ENCODE measurements around the gene TPRX1. TPM values are rescaled to one million over a fixed set of nuclear protein-coding genes. Genes with fewer than 3 reads are reported as not detected.

The TPRX1 gene
- total and polyA plus RNA-seq, 2 of the 4 experiments (the other 2 are of a cell fraction), result not detected

DNA sequence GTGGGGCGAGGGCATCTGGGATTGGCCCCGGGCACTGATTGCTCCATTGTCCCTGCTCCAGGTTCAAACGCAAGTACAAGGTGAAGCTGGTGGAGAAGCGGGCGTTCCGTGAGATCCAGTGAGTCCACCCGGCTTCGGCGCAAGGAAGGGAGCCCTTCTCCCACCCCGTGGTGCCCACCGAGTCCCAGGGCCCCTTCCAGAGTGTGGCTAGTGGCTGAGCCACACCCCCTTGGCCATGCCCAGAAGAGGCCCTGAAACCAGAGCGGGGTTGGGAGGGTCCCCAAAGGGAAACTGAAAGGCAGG lies 47.8 kb downstream of the TPRX1 start:
- Histone ChIP-seq H4K91ac (ENCODE audit: insufficient read depth, low read depth, low read length) (no peak overlapping the region), H3K4me3 (ENCODE audit: insufficient read depth, low read depth, low read length) (no peak overlapping the region), H3K14ac (replicated peaks; ENCODE audit: low read depth, low read length) (no peak overlapping the region), H3K27ac (ENCODE audit: insufficient read depth, low read length) (no peak overlapping the region), H3K18ac (ENCODE audit: low read depth, low read length) (no peak overlapping the region), H3K9ac (ENCODE audit: low read depth, low read length) (no peak overlapping the region), H3K4me1 (ENCODE audit: control insufficient read depth, insufficient read depth, low read length) (no peaks in the 10 kb centered on the region), H3K36me3 (ENCODE audit: control insufficient read depth, insufficient read depth, low read length) (peaks cover 67% of the 10 kb centered on the region), H3K9me3 (ENCODE audit: control insufficient read depth, insufficient read depth, low read length) (no peaks in the 10 kb centered on the region), H2AK9ac (replicated peaks; ENCODE audit: low read depth, low read length, poor library complexity) (no peak overlapping the region), H2BK15ac (ENCODE audit: low read depth, low read length) (no peak overlapping the region), H3K79me1 (ENCODE audit: low read depth in 1 of 2, low read length in 2 of 2) (peaks cover 0 to under 1% of the 10 kb centered on the region in 2 experiments; a peak in 1 of 4 replicates), H4K5ac (ENCODE audit: low read depth, low read length) (no peak overlapping the region), H2BK5ac (ENCODE audit: low read depth, low read length, poor library complexity, severe bottlenecking) (no peak overlapping the region), H2BK120ac (ENCODE audit: low read depth, low read length) (no peak overlapping the region), H2AK5ac (ENCODE audit: low read depth, low read length) (no peak overlapping the region), H3K4ac (ENCODE audit: low read depth, low read length) (no peak overlapping the region), H4K8ac (ENCODE audit: low read depth in 2 of 2, low read length in 2 of 2) (no peak overlapping the region), H3K23ac (ENCODE audit: low read depth, low read length) (no peak overlapping the region), H3K4me2 (ENCODE audit: low read depth, low read length) (no peak overlapping the region), H3K27me3 (ENCODE audit: control insufficient read depth, insufficient read depth, low read length) (no peaks in the 10 kb centered on the region), H2AFZ (replicated peaks; ENCODE audit: low read length, poor library complexity) (no peak overlapping the region), H3K9me1 (ENCODE audit: insufficient read depth, low read length) (no peaks in the 10 kb centered on the region), H3K56ac (ENCODE audit: extremely low read depth, insufficient read depth, low read length) (no peak overlapping the region), H2BK20ac (ENCODE audit: low read depth, low read length) (no peak overlapping the region), H4K20me1 (ENCODE audit: insufficient read depth, low read length) (no peaks in the 10 kb centered on the region)
- ChIA-PET CTCF (no interaction called here), POLR2A (ENCODE audit: unreplicated experiment) (no interaction called here)
- DNase-seq, result no peak
- TF ChIP-seq, protein P1, sequence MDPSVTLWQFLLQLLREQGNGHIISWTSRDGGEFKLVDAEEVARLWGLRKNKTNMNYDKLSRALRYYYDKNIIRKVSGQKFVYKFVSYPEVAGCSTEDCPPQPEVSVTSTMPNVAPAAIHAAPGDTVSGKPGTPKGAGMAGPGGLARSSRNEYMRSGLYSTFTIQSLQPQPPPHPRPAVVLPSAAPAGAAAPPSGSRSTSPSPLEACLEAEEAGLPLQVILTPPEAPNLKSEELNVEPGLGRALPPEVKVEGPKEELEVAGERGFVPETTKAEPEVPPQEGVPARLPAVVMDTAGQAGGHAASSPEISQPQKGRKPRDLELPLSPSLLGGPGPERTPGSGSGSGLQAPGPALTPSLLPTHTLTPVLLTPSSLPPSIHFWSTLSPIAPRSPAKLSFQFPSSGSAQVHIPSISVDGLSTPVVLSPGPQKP (IDR thresholded peaks at IDR 0.05; ENCODE audit: borderline replicate concordance, low read depth, low read length), result no peak
- TF ChIP-seq FOS (IDR thresholded peaks at IDR 0.05; ENCODE audit: low read depth, low read length), result no peak
- TF ChIP-seq RFX5 (IDR thresholded peaks at IDR 0.05; ENCODE audit: low read depth, low read length), result no peak
- no peak for TF ChIP-seq RAD21 (IDR thresholded peaks at IDR 0.05; ENCODE audit: low read length)
- TF ChIP-seq, protein P2, sequence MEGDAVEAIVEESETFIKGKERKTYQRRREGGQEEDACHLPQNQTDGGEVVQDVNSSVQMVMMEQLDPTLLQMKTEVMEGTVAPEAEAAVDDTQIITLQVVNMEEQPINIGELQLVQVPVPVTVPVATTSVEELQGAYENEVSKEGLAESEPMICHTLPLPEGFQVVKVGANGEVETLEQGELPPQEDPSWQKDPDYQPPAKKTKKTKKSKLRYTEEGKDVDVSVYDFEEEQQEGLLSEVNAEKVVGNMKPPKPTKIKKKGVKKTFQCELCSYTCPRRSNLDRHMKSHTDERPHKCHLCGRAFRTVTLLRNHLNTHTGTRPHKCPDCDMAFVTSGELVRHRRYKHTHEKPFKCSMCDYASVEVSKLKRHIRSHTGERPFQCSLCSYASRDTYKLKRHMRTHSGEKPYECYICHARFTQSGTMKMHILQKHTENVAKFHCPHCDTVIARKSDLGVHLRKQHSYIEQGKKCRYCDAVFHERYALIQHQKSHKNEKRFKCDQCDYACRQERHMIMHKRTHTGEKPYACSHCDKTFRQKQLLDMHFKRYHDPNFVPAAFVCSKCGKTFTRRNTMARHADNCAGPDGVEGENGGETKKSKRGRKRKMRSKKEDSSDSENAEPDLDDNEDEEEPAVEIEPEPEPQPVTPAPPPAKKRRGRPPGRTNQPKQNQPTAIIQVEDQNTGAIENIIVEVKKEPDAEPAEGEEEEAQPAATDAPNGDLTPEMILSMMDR (conservative IDR thresholded peaks at IDR 0.05; ENCODE audit: low read depth, low read length), result no peak
- TF ChIP-seq MAFK (IDR thresholded peaks at IDR 0.05; ENCODE audit: low read depth, low read length), result no peak
- no peak for TF ChIP-seq CEBPB (IDR thresholded peaks at IDR 0.05; ENCODE audit: low read depth, low read length)
- TF ChIP-seq SMC3 (IDR thresholded peaks at IDR 0.05; ENCODE audit: low read depth, low read length), result no peak
- TF ChIP-seq MAZ (IDR thresholded peaks at IDR 0.05; ENCODE audit: borderline replicate concordance, low read depth, low read length), result no peak
- TF ChIP-seq, protein P3, sequence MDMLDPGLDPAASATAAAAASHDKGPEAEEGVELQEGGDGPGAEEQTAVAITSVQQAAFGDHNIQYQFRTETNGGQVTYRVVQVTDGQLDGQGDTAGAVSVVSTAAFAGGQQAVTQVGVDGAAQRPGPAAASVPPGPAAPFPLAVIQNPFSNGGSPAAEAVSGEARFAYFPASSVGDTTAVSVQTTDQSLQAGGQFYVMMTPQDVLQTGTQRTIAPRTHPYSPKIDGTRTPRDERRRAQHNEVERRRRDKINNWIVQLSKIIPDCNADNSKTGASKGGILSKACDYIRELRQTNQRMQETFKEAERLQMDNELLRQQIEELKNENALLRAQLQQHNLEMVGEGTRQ (IDR thresholded peaks at IDR 0.05; ENCODE audit: low read depth, low read length), result no peak
- no peak for TF ChIP-seq BHLHE40 (IDR thresholded peaks at IDR 0.05; ENCODE audit: low read depth, low read length)
- no peak for TF ChIP-seq NFE2L2 (IDR thresholded peaks at IDR 0.05; ENCODE audit: low read depth, low read length)
- no peak for TF ChIP-seq MXI1 (IDR thresholded peaks at IDR 0.05; ENCODE audit: borderline replicate concordance, low read depth, low read length)
- no peak for ATAC-seq (ENCODE audit: low read depth)
- in situ Hi-C loops (cut with MboI; ENCODE audit: low sequenced_read_pairs), result no loop called here
- dilution Hi-C loops (cut with HindIII; ENCODE audit: low sequenced_read_pairs, unreplicated experiment), result no loop called here
- no TSS peak for BruUV-seq (replicated peaks)
- intact Hi-C loops (cut with micrococcal nuclease), result no loop called here
- WGBS, 2 experiments (ENCODE audit: extremely low coverage in 2 of 2, insufficient read length in 1 of 2), result no CpG with 5 or more reads among the region's 12 CpGs

All from IMR-90 (cell line).